ENCODE results near the gene NFX1.

NFX1 gene

DNA sequence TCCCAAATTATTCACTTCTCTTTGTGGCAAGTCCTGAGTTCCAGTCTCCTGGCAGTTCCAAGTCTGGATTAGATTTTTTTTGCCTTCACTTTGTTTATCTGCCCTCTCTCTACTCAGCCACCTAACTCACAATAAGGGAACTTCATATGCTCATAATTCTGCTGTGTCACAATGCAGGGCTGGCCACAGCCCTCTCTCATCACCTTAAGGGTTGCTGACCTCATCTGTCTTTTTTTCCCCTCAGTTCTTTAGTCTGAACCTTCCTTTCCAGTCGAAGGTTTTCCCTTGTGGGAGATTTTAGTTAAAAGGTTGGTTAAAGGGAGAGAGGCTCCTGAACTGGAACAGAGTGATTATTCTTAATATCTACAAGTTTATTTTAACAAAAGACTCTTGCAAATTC lies 29.9 kb upstream of the NFX1 start:
- peaks cover 34% of the 10 kb centered on the region for H3K4me1 Mint-ChIP-seq
- H3K36me3 Mint-ChIP-seq: peaks cover 16% of the 10 kb centered on the region
- H3K27ac Mint-ChIP-seq: peak overlapping the region; percentile 25
- no peak overlapping the region for H3K4me3 Mint-ChIP-seq
- H3K9me3 Mint-ChIP-seq: no peaks in the 10 kb centered on the region
- H3K27me3 Mint-ChIP-seq: no peaks in the 10 kb centered on the region

DNA sequence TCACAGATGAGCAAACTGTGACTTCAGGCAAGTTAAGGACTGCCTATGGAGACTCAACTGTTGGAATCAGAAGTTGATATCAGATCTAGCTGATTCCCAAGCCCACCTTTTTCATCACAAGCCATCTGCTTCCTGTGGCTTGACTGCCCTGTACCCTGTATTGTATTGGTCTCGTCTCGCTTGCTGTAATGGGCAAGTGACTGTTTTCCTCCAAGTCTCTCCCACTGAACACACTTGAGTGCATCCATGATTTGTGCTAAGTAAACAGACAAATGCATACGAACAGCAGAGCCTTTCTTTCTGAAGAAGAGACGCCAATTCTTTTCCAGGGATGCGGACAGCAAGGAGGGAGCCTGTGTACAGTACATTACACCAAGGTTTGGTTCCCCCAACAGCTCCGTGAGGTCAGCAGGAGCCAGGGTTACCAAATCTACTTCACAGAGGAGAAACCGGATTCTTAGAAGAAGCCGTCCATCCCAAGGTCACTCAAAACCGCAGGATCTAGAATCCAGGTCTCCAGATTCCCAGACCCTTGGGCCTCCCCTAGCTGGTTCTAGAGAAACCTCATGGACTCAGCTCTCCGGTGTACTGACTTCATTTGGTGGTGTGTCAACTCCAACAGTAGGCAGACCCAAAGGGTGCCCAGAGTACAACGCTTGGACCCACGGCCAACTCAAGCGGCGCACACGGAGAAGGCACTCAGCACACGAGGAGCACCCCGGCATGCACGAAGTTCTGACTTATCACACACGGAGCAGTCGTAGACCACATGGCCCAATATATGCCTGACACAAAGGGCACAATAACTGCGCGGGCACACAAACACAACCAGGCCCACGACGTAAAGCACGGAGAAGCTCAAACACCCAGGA lies 26.9 kb upstream of the NFX1 start:
- peaks cover 61% of the 10 kb centered on the region for H3K4me1 Mint-ChIP-seq
- peaks cover 19% of the 10 kb centered on the region for H3K36me3 Mint-ChIP-seq
- H3K27ac Mint-ChIP-seq: peak overlapping the region; percentile 91
- no peaks in the 10 kb centered on the region for H3K9me3 Mint-ChIP-seq
- no peaks in the 10 kb centered on the region for H3K27me3 Mint-ChIP-seq
- peak overlapping the region; percentile 93 for H3K4me3 Mint-ChIP-seq

DNA sequence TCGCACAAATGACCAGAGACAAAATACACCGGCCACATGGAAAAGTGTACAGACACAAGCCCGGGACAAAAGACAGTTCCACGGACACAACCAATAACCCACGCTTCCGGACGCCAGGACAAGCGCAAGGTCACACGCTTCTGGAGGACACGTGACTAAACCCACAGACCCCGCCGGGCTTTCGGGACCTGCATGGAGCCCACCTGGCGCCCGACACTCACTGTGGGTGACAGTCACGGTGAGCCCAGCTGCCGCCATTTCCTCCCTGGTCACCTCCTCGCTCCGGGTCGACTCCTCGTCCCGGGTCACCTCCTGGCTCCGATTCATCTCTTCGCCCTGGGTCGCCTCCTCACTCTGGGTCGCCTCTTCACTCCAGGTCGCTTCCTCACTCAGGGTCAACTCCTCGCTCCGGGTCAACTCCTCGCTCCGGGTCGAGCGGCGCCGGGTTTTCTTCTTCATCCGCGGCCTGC lies 26.3 kb upstream of the NFX1 start:
- Mint-ChIP-seq H3K27me3 (no peaks in the 10 kb centered on the region), H3K4me1 (peaks cover 56% of the 10 kb centered on the region), H3K27ac (peak overlapping the region; percentile 91), H3K4me3 (peak overlapping the region; percentile 93), H3K36me3 (peaks cover 19% of the 10 kb centered on the region), H3K9me3 (no peaks in the 10 kb centered on the region)

DNA sequence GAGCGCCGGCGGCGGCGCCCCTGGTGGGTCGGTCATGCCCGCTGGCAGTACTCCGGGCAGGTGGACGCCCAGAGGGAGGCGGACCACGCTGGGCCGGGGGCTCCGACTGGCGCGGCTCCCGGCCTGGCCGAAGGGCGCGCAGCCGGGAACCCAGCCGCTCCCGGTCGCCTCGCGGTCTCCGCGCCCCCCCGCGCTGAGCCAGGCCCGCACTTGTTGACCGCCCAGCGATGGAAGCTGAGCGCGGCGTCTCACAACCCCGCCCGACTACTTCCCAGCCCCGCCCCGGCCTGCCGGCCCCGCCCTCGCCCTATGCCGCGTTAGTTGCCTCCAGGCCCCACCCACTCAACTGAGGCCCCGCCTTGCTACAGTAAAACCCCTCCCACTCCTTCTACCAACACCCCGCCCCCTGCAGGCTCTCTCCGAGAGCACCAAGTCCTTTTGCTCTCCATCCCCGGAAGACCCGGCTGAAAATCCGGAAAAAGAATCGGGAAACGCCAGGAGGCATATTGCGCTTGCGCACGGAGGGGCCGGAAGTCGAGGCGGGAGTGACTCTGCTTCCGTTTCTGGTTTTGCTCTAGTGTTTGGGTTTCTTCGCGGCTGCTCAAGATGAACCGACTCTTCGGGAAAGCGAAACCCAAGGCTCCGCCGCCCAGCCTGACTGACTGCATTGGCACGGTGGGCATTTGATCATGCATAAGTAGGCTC lies 25.7 kb upstream of the NFX1 start, which contains the start of the genes BAG1 and CHMP5:
TSS of gene BAG1 (minus strand) at position 236 of the 705 bp plus-strand sequence.
TSS of gene CHMP5 (plus strand) at position 577 of the 705 bp plus-strand sequence. CDS start at position 607, 30 bp downstream.
- no peaks in the 10 kb centered on the region for H3K9me3 Mint-ChIP-seq
- peaks cover 19% of the 10 kb centered on the region for H3K36me3 Mint-ChIP-seq
- peak within 1 kb of the TSS; percentile 93 for H3K27ac Mint-ChIP-seq
- H3K4me1 Mint-ChIP-seq: peaks cover 56% of the 10 kb centered on the region
- H3K4me3 Mint-ChIP-seq: peak within 1 kb of the TSS; percentile 93
- H3K27me3 Mint-ChIP-seq: no peaks in the 10 kb centered on the region

DNA sequence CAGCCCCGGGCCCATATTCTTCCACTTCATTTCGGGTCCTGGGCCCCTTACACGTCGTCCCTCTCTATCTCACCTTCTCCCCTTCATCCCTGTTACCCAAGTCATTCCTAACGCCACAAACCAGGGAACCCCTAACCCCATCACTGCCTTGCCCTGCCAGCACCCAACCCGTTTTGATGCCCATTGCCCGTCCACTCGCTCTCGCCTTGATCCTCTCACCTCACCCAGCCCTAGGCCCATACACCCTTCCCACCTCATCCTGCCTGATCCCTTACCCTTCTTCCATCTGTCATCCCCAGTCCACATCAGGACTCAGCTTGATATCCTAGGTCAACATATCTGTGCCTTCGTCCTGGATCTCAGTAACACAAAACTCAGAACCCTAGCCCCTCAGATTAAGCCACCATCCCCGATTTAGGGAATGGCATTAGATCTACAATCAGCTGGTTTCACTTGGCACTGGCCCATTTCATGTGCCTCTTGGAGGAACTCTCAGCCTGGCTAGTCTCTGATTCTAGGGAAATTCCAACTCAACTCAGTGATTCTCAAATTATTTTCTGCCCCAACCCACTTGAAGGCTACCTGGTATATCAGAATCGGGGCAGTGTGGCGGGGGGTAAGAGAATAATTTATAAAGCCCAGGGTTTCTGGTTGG lies 25.0 kb upstream of the NFX1 start:
- Mint-ChIP-seq H3K4me3 (peak overlapping the region; percentile 93), H3K4me1 (peaks cover 55% of the 10 kb centered on the region), H3K27me3 (no peaks in the 10 kb centered on the region), H3K9me3 (no peaks in the 10 kb centered on the region), H3K27ac (peak overlapping the region; percentile 93), H3K36me3 (peaks cover 18% of the 10 kb centered on the region)

DNA sequence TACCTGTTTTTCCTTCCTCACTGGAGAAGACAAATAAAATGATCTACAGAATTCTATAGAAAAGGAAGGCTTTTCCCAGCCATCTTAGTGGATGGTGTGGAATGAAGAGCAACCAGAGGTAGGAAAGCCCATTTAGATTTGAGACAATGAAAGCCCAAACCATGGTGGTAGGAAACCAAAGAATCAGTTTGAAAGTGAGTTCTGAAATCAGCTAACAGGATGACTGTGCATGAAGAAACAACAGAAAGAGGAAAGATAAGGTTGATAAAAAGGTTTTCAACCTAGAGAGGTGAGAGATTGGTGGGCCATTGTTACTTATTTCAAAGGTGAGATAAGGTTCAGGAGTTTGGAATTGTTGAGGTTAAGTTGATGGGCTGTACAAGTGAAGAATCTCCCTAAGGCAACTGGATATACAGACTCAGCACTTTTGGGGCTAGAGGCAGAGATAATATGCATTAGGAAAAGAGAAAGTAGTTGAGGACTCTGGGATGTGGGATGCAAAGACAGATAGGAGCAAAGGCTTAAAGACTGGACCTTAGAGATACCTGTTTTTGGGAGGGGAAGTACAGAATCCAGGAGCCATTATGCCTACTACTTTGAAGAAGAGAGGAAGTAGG lies 23.1 kb upstream of the NFX1 start:
- Mint-ChIP-seq H3K27ac (peak overlapping the region; percentile 53), H3K4me1 (peaks cover 52% of the 10 kb centered on the region), H3K36me3 (peaks cover 16% of the 10 kb centered on the region), H3K9me3 (no peaks in the 10 kb centered on the region), H3K4me3 (peak overlapping the region; percentile 93), H3K27me3 (no peaks in the 10 kb centered on the region)

DNA sequence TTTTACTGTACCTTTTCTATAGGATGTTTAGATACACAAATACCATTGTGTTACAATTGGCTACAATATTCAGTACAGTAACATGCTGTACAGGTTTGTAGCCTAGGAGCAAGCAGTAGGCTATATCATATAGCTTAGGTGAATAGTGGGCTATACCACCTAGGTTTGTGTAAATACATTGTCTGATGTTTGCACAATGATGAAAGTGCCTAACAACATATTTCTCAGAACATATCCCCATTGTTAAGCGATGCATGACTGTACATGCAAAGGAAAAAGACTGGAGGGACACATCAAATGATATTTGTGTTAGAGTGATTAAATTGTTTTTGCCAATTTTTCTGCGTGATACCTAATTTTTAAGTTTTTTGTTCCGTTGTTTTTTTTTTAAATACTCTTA lies 20.2 kb upstream of the NFX1 start:
- Mint-ChIP-seq H3K4me1 (peaks cover 51% of the 10 kb centered on the region), H3K27ac (no peak overlapping the region), H3K4me3 (no peak overlapping the region), H3K9me3 (no peaks in the 10 kb centered on the region), H3K36me3 (peaks cover 16% of the 10 kb centered on the region), H3K27me3 (no peaks in the 10 kb centered on the region)

DNA sequence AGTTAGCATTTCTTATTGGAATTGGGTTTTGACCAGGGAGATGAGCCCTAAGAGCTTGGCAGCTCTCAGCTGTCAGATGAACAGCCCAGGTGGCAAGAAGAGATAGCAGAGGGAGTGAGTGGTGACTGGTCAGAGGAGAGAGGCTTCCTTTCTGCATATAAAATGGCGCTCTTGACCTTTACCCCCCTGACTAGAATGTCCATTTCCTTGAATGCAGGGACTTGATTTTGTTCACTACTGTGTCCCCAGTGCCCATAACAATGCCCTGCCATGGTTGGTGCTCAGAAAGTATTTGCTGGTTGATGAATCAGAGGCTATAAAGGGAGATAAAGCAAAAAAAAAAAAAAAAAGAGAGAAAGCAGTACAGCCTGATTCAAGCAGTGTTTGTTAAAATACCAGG lies 18.3 kb upstream of the NFX1 start:
- Mint-ChIP-seq H3K36me3 (peaks cover 13% of the 10 kb centered on the region), H3K27ac (peak overlapping the region; percentile 79)

DNA sequence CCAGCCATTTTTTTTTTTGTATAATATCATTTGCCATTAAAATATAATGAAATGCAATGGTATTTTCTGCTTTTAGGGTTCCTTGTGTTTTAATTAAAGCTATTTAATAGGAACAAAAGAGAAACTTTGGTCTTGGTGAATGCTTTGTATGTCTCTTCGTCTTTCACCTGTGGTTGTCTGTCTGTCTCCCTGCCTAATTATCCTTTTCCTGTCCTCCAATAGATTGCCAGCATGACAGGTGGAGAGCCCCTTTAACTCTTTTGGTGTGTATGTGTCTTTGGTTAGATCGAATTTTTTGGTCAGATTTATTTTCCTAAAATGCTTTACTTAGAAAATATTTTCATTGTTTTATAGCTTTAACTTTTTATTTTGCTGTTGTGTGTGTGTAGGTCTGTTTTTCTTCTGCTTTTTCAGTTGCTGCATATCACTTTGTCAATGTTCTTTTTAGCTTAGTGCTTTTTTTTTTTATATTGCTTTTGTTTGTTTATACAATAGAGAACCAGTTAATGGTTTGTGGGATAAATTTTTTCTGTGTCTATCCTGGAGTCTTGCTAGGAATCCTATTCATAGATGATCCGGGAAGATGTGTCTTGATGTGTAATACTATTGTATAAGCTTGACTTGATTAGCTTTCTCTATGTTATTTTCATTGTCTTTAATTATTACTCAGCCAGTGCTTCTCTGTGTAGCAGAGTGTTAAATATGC lies 16.9 kb upstream of the NFX1 start:
- H3K4me3 Mint-ChIP-seq: no peak overlapping the region
- H3K36me3 Mint-ChIP-seq: peaks cover 13% of the 10 kb centered on the region
- peaks cover 23% of the 10 kb centered on the region for H3K4me1 Mint-ChIP-seq
- H3K9me3 Mint-ChIP-seq: no peaks in the 10 kb centered on the region
- no peaks in the 10 kb centered on the region for H3K27me3 Mint-ChIP-seq
- peak overlapping the region; percentile 44 for H3K27ac Mint-ChIP-seq

More for the DNA sequence above, 18.3 kb upstream of the NFX1 start:
- H3K9me3 Mint-ChIP-seq: no peaks in the 10 kb centered on the region
- H3K4me3 Mint-ChIP-seq: no peak overlapping the region
- peaks cover 35% of the 10 kb centered on the region for H3K4me1 Mint-ChIP-seq
- H3K27me3 Mint-ChIP-seq: no peaks in the 10 kb centered on the region

DNA sequence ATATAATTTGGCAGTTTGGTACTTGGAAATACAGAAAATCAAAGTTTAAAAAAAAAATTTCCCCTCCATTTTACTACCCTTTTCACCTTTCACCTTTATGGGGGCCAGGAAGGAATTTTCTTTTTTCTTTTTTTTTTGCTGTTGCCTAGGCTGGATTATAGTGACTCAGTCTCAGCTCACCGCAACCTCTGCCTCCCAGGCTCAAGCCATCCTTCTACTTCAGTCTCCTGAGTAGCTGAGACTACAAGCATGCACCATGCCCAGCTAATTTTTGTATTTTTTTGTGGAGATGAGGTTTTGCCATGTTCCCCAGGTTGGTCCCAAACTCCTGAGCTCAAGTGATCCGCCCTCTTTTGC lies 16.4 kb upstream of the NFX1 start:
- Mint-ChIP-seq H3K27ac (no peak overlapping the region), H3K36me3 (peaks cover 13% of the 10 kb centered on the region), H3K4me1 (peaks cover 23% of the 10 kb centered on the region)

DNA sequence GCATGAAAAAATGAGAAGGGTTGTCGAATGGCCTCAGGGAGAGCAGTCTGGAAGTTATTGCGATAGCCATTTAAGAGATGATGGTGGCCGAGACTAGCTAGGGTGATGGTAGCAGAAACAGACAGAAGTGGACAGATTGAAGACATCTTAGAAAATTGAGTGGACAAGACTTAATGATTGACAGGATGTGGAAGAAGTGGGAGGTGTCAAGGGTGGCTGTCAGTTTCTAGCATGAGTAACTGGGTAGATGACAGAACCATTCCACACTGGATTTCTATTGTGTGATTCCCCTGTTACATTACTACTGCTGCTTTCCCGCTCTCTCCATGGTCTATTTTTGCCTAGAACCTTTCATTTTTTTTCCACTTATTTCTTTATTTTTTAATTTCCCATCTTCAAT lies 12.8 kb upstream of the NFX1 start:
- Mint-ChIP-seq H3K27me3 (no peaks in the 10 kb centered on the region), H3K36me3 (peaks cover 8% of the 10 kb centered on the region), H3K9me3 (no peaks in the 10 kb centered on the region), H3K4me3 (no peak overlapping the region), H3K27ac (no peak overlapping the region), H3K4me1 (peaks cover 15% of the 10 kb centered on the region)

More for the DNA sequence above, 16.4 kb upstream of the NFX1 start:
- Mint-ChIP-seq H3K27me3 (no peaks in the 10 kb centered on the region), H3K9me3 (no peaks in the 10 kb centered on the region), H3K4me3 (no peak overlapping the region)

DNA sequence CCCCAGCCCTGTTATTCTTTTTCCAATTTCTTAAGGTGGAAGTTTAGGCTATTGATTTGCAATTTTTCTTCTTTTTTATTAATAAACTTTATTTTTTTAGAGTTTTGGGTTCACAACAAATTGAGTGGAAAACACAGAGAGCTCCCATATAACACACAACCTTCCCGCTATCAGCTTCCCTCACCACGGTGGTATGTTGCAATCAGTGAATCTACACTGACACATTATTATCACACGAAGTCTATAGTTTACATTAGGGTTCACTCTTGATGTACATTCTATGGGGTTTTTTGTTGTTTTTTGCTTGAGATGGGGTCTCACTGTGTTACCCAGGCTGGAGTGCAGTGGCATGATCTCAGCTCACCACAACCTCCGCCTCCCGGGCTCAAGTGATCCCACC lies 4.8 kb upstream of the NFX1 start:
- Mint-ChIP-seq H3K4me3 (no peak overlapping the region), H3K27ac (no peak overlapping the region), H3K4me1 (peaks cover 23% of the 10 kb centered on the region), H3K9me3 (no peaks in the 10 kb centered on the region), H3K36me3 (peaks cover 2% of the 10 kb centered on the region), H3K27me3 (no peaks in the 10 kb centered on the region)

DNA sequence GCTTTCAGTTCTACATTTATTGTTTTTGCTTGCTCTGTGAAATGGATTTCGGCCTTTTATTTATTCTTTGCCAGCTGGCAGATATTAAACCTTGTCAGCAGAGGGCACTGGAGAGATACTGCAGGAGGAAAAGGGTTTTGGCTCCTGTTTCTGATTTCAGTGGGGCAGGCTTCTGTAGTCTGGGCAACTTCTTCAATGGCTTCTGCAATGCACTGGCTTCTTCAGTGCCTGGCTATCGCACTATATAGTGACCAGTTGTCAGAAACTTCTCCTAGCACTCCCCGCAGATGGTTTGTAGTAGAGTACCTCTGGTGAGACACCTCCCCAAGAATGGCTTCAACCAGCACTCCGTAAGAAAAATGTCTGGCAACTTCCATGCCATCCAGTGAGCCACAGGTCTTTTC lies 3.2 kb upstream of the NFX1 start:
- Mint-ChIP-seq H3K4me3 (no peak overlapping the region), H3K27ac (no peak overlapping the region), H3K36me3 (peaks cover 5% of the 10 kb centered on the region), H3K9me3 (no peaks in the 10 kb centered on the region), H3K4me1 (peaks cover 35% of the 10 kb centered on the region), H3K27me3 (no peaks in the 10 kb centered on the region)

DNA sequence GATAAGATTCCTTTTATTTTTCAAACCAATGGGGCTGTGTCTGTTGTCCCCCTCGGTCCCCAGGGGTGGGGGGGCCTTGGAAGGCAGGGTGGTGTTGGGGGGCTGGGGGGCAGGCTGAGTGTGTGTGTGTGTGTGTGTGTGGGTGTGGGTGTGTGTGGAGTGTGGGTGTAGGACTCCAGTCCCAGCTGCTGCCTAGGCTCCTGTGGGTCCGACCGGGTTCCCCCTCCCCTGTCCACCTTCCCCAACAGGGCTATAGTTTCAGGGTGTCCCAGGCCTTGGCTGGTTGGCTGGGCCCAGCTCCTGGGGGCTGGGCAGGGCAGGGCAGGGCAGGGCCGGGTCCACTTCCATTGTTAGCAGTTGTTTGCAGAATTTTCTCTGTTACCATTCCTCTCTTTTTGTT lies 2.1 kb upstream of the NFX1 start:
- Mint-ChIP-seq H3K4me1 (peaks cover 46% of the 10 kb centered on the region), H3K9me3 (no peaks in the 10 kb centered on the region), H3K36me3 (peaks cover 12% of the 10 kb centered on the region), H3K4me3 (no peak overlapping the region), H3K27ac (no peak overlapping the region), H3K27me3 (no peaks in the 10 kb centered on the region)
